ENCODE results near the gene PXMP2. TPM values are rescaled to one million over a fixed set of nuclear protein-coding genes. Genes with fewer than 3 reads are reported as not detected.
A peak's percentile ranks its signal among the peaks of the same experiment; 100 is the strongest.

Gene PXMP2
- total RNA-seq, 4 donors from 2014 or later = 62.1 to 181 (median 128) TPM

- in situ Hi-C loops (cut with MboI; ENCODE audit: low pct_ligation_motif_present in 1 of 4, low pct_unique_long_range_greater_than_20kb in 1 of 4, low sequenced_read_pairs in 3 of 4) (no loop called here), intact Hi-C loops (cut with DNase I; ENCODE audit: low total_unique reads) (no loop called here)
- Histone ChIP-seq H3K27ac (no peak overlapping the region), H3K4me3 (no peak overlapping the region), H3K36me3 (peaks cover 0 to 32% (median 11%) of the 10 kb centered on the region in 4 donors), H3K27me3 (no peaks in the 10 kb centered on the region), H3K9me3 (no peaks in the 10 kb centered on the region), H3K4me1 (peaks cover 0 to 11% (median 0%) of the 10 kb centered on the region in 4 donors)
- no peak for TF ChIP-seq POLR2A (IDR thresholded peaks at IDR 0.05)
- no peak for TF ChIP-seq POLR2AphosphoS5 (IDR thresholded peaks at IDR 0.05)
- no peak for TF ChIP-seq CTCF (IDR thresholded peaks at IDR 0.05)
- TF ChIP-seq EP300 (IDR thresholded peaks at IDR 0.05; ENCODE audit: low read depth) = no peak
- WGBS, 2 donors (ENCODE audit: low coverage in 1 of 2) = 88% methylated on average over 12 of the region's 12 CpGs; no CpG with 5 or more reads in 1 of the 2 donors
- no peak for DNase-seq
Measured at GRCh38 chr12:132672678-132673077, 14.7 kb upstream of the PXMP2 start.

- in situ Hi-C loops (cut with MboI; ENCODE audit: low pct_ligation_motif_present in 1 of 4, low pct_unique_long_range_greater_than_20kb in 1 of 4, low sequenced_read_pairs in 3 of 4) = no loop called here
- H3K9me3 ChIP-seq = no peaks in the 10 kb centered on the region
- H3K36me3 ChIP-seq = peaks cover 0 to 27% (median 7%) of the 10 kb centered on the region in 4 donors
Measured at GRCh38 chr12:132673288-132674179, 13.9 kb upstream of the PXMP2 start.

GRCh38 chr12:132674561-132674960 lies 12.8 kb upstream of the PXMP2 start:
- Histone ChIP-seq H3K9me3 (no peaks in the 10 kb centered on the region), H3K36me3 (peaks cover 0 to 20% (median 3%) of the 10 kb centered on the region in 4 donors), H3K27ac (no peak overlapping the region), H3K4me3 (no peak overlapping the region), H3K27me3 (no peaks in the 10 kb centered on the region), H3K4me1 (peaks cover 0 to 11% (median 0%) of the 10 kb centered on the region in 4 donors)
- DNase-seq = no peak
- WGBS, 2 donors (ENCODE audit: low coverage in 1 of 2) = 100% methylated on average over 5 of the region's 5 CpGs
- in situ Hi-C loops (cut with MboI; ENCODE audit: low pct_ligation_motif_present in 1 of 4, low pct_unique_long_range_greater_than_20kb in 1 of 4, low sequenced_read_pairs in 3 of 4) = no loop called here
- TF ChIP-seq POLR2A (IDR thresholded peaks at IDR 0.05) = no peak
- intact Hi-C loops (cut with DNase I; ENCODE audit: low total_unique reads) = no loop called here

More at GRCh38 chr12:132673288-132674179, 13.9 kb upstream of the PXMP2 start:
- Histone ChIP-seq H3K4me3 (no peak overlapping the region), H3K4me1 (peaks cover 0 to 11% (median 0%) of the 10 kb centered on the region in 4 donors), H3K27me3 (no peaks in the 10 kb centered on the region), H3K27ac (no peak overlapping the region)
- DNase-seq = no peak
- intact Hi-C loops (cut with DNase I; ENCODE audit: low total_unique reads) = no loop called here
- no peak for TF ChIP-seq POLR2AphosphoS5 (IDR thresholded peaks at IDR 0.05)
- no peak for TF ChIP-seq CTCF (IDR thresholded peaks at IDR 0.05)
- TF ChIP-seq EP300 (IDR thresholded peaks at IDR 0.05; ENCODE audit: low read depth) = no peak
- no peak for TF ChIP-seq POLR2A (IDR thresholded peaks at IDR 0.05)
- 93 to 98% methylated on average over 8 to 26 of the region's 27 CpGs for WGBS, 2 donors (ENCODE audit: low coverage in 1 of 2)

- DNase-seq = peak; percentile 70
- peaks cover 0 to 11% (median 0%) of the 10 kb centered on the region in 4 donors for H3K4me1 ChIP-seq
- TF ChIP-seq CTCF (IDR thresholded peaks at IDR 0.05) (no peak), POLR2A (IDR thresholded peaks at IDR 0.05) (no peak), POLR2AphosphoS5 (IDR thresholded peaks at IDR 0.05) (no peak), EP300 (IDR thresholded peaks at IDR 0.05; ENCODE audit: low read depth) (no peak)
- intact Hi-C loops (cut with DNase I; ENCODE audit: low total_unique reads) = no loop called here
- no peaks in the 10 kb centered on the region for H3K9me3 ChIP-seq
- no peak overlapping the region for H3K4me3 ChIP-seq
- no peaks in the 10 kb centered on the region for H3K27me3 ChIP-seq
- in situ Hi-C loops (cut with MboI; ENCODE audit: low pct_ligation_motif_present in 1 of 4, low pct_unique_long_range_greater_than_20kb in 1 of 4, low sequenced_read_pairs in 3 of 4) = no loop called here
- H3K36me3 ChIP-seq = peaks cover 0 to 15% (median 1%) of the 10 kb centered on the region in 4 donors
- H3K27ac ChIP-seq = no peak overlapping the region
- 78% methylated on average over 14 of the region's 14 CpGs; no CpG with 5 or more reads in 1 of the 2 donors for WGBS, 2 donors (ENCODE audit: low coverage in 1 of 2)
Measured at GRCh38 chr12:132675757-132676432, 11.5 kb upstream of the PXMP2 start.
